Peyer's patch (tissue), 4 donors: ENCODE results near the gene CDON. TPM values are rescaled to one million over a fixed set of nuclear protein-coding genes. Genes with fewer than 3 reads are reported as not detected.

ENCODE experiments used
- DNase-seq, 3 donors: peaks; one replicate each; pipeline ENCODE4 v3.0.0-alpha.2; 2017 to 2019
- H3K27ac ChIP-seq, 4 donors: fragments of 200-600 bp; sonication (generic); one replicate each; pipeline ENCODE4 v1.5.1; 2016 to 2019
- H3K27me3 ChIP-seq, 2 donors: fragments of 200-600 bp; sonication (generic); one replicate each; pipeline ENCODE4 v1.5.1; 2019
- H3K36me3 ChIP-seq, 3 donors: fragments of 200-600 bp; sonication (generic); one replicate each; pipeline ENCODE4 v1.5.1; 2016 to 2019
- H3K4me1 ChIP-seq, 4 donors: fragments of 200-600 bp; sonication (generic); one replicate each; pipeline ENCODE4 v1.5.1; 2016 to 2019
- H3K4me3 ChIP-seq, 4 donors: fragments of 200-600 bp; sonication (generic); 1 replicate in 3 of 4; 2 replicates in 1 of 4; pipeline ENCODE4 v1.5.1; 2016 to 2019; ENCODE audit warnings: mild to moderate bottlenecking in 1 of 4
- H3K9me3 ChIP-seq, 4 donors: fragments of 200-600 bp; sonication (generic); one replicate each; pipeline ENCODE4 v1.5.1; 2016 to 2019; ENCODE audit warnings: mild to moderate bottlenecking in 1 of 4
- POLR2A ChIP-seq, 2 donors: fragments of 450-650 bp; IDR thresholded peaks; one replicate each; pipeline ENCODE4 v1.5.1; 2017; ENCODE audit warnings: antibody characterized with exemption in 2 of 2, mild to moderate bottlenecking in 2 of 2, moderate library complexity in 2 of 2
- total RNA-seq, 4 donors: library from RNA; depleted of rRNA; stranded (reverse); fragments of >200 nt; gene quantifications; one replicate each; pipeline ENCODE4 v1.1.0, GENCODE V29; 2016
- TF ChIP-seq, protein P1 (sequence below), 6 experiments: fragments of 450-650 bp in 4 of 6; fragments of 200-600 bp in 2 of 6; sonication (generic) in 1 of 6; IDR thresholded peaks; one replicate each; pipeline ENCODE4 v1.5.1; 2017 to 2019; ENCODE audit warnings: antibody characterized with exemption in 6 of 6, mild to moderate bottlenecking in 3 of 6, moderate library complexity in 1 of 6

Gene CDON
- total RNA-seq, 4 donors from 2014 or later: 1.9 to 8.0 (median 3.8) TPM

DNA sequence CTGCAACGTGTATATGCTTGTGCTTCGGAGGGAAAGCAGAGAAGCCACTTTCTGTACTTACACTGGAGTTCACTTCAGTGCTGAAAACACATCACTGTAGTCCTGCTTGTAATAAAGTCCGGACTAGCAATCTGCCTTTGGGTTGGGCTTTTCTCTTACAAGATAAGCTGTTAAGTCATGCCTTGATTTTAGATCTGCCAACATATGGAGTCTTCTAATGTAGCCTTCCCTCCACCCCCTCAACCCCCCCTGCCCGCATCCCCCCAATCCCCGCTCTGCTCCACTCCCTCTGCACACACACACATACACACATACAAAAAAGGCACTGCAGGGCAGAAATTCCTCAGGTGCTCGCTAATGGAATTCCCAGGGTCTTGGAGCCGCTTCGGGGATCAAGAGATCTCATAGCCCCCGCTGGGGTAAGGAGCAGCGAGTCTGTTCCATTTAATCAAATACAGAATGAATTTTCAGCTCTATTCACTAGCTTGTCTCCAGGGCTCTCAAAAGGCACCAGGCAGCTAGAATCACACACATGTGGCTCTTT, 3.4 kb downstream of the CDON start:
- H3K36me3 ChIP-seq: no peaks in the 10 kb centered on the region
- no peak overlapping the region for H3K4me3 ChIP-seq
- TF ChIP-seq POLR2A (IDR thresholded peaks at IDR 0.05): no peak
- TF ChIP-seq, protein P1, sequence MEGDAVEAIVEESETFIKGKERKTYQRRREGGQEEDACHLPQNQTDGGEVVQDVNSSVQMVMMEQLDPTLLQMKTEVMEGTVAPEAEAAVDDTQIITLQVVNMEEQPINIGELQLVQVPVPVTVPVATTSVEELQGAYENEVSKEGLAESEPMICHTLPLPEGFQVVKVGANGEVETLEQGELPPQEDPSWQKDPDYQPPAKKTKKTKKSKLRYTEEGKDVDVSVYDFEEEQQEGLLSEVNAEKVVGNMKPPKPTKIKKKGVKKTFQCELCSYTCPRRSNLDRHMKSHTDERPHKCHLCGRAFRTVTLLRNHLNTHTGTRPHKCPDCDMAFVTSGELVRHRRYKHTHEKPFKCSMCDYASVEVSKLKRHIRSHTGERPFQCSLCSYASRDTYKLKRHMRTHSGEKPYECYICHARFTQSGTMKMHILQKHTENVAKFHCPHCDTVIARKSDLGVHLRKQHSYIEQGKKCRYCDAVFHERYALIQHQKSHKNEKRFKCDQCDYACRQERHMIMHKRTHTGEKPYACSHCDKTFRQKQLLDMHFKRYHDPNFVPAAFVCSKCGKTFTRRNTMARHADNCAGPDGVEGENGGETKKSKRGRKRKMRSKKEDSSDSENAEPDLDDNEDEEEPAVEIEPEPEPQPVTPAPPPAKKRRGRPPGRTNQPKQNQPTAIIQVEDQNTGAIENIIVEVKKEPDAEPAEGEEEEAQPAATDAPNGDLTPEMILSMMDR (IDR thresholded peaks at IDR 0.05): no peak
- no peak overlapping the region for H3K27ac ChIP-seq
- H3K4me1 ChIP-seq: peaks cover 0 to 8% (median 4%) of the 10 kb centered on the region in 4 donors
- no peaks in the 10 kb centered on the region for H3K27me3 ChIP-seq
- H3K9me3 ChIP-seq: peaks cover 0 to 5% (median 0%) of the 10 kb centered on the region in 4 donors
- DNase-seq: no peak

DNA sequence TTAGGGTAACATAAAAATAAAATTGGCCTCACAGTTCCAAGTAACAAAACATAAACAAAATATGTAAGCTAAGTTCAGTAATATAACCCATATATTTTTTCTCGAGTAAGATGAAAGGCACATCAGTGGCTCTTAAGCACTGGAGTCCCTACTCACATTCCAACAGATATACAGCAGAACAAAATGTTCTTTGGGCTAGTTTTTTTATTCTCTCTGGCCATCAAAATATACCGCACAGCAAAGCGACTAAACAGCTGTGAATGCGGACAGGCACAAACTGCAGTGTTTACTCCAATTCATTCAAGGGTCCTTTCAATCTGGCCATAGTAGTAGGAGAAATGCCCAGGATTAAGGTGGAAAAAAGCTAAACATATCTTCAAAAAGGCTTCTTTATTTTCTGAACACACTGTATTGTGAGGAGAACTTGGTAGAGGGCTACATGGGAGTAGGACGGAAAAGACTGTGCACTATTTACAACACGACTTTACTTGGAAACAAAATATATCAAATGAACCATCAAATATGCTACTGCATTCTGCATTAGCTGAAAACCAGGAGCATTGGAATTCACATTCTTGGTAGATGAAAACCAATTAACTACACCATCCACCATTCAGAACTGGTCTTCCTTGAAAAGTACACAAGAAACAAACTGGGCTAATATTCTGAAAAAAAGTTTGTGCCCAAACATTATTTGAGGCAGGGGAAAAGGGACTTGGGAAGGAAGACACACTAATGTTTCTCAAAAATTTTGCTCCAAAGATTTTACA, 4.4 kb downstream of the CDON start:
- Histone ChIP-seq H3K9me3 (peaks cover 0 to 5% (median 0%) of the 10 kb centered on the region in 4 donors), H3K27ac (no peak overlapping the region), H3K4me1 (peaks cover 0 to 8% (median 4%) of the 10 kb centered on the region in 4 donors), H3K4me3 (no peak overlapping the region), H3K36me3 (no peaks in the 10 kb centered on the region), H3K27me3 (no peaks in the 10 kb centered on the region)
- DNase-seq: no peak
- TF ChIP-seq POLR2A (IDR thresholded peaks at IDR 0.05): no peak
- TF ChIP-seq, protein P1 (IDR thresholded peaks at IDR 0.05): no peak

- Histone ChIP-seq H3K27me3 (no peaks in the 10 kb centered on the region), H3K9me3 (no peaks in the 10 kb centered on the region), H3K27ac (no peak overlapping the region), H3K4me1 (no peaks in the 10 kb centered on the region), H3K4me3 (no peak overlapping the region), H3K36me3 (no peaks in the 10 kb centered on the region)
- TF ChIP-seq, protein P1 (IDR thresholded peaks at IDR 0.05): no peak
- no peak for TF ChIP-seq POLR2A (IDR thresholded peaks at IDR 0.05)
- no peak for DNase-seq
These were observed 7.8 kb downstream of the CDON start for GRCh38 chr11:126054882-126055281.

DNA sequence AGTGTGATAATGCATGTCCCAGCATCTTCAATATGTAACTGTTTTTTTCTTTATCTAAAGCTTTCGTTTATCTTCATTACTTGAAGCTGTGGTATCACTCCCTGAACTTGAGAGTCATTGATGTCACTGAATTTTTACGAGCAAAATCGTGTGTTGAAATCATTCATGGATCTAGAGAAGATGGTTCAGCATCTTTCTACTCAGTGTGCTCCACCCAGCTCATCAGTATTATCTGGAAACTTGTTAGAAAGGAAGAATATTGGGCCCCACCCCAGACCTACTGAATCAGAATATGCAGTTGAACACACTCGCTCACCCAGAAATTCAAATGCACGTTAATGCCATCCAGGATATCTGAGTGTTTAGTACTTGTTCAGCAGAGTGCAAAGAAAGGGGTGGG, 8.3 kb downstream of the CDON start:
- no peaks in the 10 kb centered on the region for H3K36me3 ChIP-seq
- H3K4me3 ChIP-seq: no peak overlapping the region
- H3K27ac ChIP-seq: no peak overlapping the region
- no peaks in the 10 kb centered on the region for H3K4me1 ChIP-seq
- no peaks in the 10 kb centered on the region for H3K9me3 ChIP-seq
- no peak for DNase-seq
- TF ChIP-seq POLR2A (IDR thresholded peaks at IDR 0.05): no peak
- TF ChIP-seq, protein P1 (IDR thresholded peaks at IDR 0.05): no peak
- no peaks in the 10 kb centered on the region for H3K27me3 ChIP-seq

- Histone ChIP-seq H3K9me3 (no peaks in the 10 kb centered on the region), H3K36me3 (no peaks in the 10 kb centered on the region), H3K4me3 (no peak overlapping the region), H3K4me1 (no peaks in the 10 kb centered on the region), H3K27me3 (no peaks in the 10 kb centered on the region), H3K27ac (no peak overlapping the region)
- TF ChIP-seq, protein P1 (IDR thresholded peaks at IDR 0.05): no peak
- no peak for TF ChIP-seq POLR2A (IDR thresholded peaks at IDR 0.05)
- no peak for DNase-seq
These were observed 9.0 kb downstream of the CDON start for GRCh38 chr11:126053415-126054286.
